ENCODE data around the gene PTPRC.

The PTPRC gene

DNA sequence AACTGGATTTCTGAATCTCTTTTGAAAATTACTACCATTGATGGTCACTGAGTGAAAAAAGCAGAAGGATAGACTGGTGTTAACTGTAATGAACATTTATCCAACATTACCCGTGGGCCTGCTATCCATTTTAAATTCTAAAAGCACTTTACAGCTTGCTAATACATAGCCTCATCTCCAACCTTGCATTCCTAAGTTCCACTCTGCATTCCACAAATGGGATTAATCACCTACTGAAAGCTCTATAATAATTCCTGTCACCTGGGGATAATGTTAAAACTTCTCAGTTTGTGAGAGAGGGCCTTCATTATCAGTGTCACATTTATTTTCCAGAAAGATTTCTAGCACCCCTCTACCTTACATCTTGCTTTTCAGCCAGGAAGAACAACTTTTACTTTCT is 38.2 kb downstream of the PTPRC start:
- DNase-seq: no peak

DNA sequence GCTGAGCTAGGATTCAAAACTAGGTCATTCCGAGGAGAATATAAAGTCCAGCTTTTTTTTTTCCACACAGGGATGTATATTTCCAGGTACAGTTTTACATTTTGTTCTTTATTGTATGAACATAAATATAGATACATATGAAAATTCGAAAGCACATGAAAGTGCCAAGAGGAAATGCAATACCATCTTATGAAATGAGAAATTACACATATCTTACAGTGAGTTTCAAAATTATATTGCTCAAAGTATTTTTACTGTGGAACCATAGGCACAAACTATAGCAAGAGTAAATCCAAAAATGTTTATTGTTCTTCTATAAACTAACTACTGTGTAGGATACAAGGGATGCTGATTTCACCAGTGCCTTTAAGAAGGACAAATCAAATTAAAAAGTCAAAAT is 39.0 kb downstream of the PTPRC start:
- DNase-seq: no peak

DNA sequence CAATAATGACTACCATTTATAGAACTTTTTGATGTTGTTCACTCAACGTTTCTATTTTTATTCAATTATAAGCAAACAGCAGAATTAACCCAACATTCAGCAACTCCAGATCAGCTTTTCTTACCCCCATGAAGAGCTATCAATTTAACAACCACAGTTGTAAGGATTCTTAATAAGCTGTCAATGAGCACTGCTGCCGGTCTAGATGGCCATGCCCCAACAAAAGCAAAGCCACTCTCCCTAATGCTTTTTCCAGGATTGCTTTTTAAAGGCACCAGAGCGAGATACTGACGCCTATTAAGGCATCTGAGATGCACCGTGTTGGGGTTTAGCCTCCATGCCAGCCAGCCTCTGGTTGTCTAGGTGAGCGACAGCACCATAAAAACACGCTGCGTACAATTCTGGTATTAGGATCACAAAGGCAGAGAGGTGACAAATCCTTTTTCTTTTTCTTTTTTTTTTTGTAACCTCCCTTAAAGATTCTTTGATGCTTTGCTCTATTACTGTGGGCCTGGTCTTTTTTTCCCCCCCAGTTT is 39.5 kb downstream of the PTPRC start:
- no peak for DNase-seq

- no peak for DNase-seq
Observed at GRCh38 chr1:198678901-198679329, 40.1 kb downstream of the PTPRC start.

- no peak for DNase-seq
Observed at GRCh38 chr1:198679535-198680173, 40.8 kb downstream of the PTPRC start.

- no peak for DNase-seq
Observed at GRCh38 chr1:198680174-198680875, 41.5 kb downstream of the PTPRC start.

DNA sequence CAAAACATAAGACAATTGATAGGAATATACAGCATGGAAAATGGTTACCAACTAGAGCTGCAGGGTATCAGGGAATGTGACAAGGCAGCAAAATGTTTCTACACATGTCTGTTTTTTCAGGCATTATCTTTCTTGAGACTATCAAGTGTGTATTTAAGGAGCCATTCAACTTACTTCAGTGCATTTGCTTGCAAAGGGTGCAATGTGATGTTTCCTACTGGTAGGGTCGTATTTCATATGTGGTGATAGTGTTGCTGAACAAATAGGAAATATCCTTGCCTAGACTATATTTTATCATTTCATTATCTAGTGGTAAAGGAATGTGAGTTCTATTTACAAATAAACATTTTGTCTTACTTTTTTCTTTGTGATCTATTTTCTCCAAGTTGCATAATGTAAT is 42.4 kb downstream of the PTPRC start:
- no peak for DNase-seq

DNA sequence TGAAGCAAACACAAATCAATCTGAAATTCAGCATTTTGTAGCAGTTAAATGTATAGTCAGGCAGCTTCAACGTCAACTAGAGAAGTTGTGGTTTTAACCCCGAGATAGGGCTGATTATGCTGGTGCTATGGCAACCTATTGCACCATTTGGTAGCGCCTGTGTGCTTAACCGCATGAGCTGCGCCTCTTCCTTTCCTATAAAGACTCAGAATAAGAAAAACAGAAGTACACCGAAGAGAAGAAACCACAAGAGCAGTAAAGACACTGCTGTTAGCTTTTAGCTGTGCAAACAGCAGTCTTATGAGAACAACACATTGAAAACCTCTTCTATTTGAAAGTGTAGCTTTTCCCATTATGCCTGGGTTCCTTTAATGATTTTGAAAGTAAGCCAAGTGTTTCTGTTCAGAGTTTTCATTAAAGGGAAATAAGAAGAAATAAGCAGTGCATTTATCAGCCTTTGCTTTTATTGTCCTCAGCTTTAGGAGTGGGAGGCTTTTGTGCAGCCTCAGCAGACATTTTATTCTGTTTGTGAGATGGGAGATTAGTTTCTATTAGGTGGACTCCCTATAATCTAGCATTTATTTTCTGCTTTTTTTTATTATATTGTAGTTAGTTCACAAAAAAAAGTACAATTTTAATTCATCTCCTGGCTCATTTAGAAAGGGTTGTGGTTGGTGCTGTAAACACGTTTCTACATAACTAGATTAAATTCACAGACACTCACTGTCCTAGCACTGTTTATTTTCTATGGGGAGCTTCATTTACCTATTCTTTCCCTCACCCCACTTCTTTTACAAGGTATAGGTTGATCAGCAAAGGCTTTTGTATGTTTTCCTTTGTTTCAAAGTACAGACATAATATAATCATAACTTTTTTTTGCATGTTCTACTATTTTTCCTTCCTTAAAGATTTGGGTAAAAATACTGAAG is 43.3 kb downstream of the PTPRC start:
- peak; percentile 100 for DNase-seq

DNA sequence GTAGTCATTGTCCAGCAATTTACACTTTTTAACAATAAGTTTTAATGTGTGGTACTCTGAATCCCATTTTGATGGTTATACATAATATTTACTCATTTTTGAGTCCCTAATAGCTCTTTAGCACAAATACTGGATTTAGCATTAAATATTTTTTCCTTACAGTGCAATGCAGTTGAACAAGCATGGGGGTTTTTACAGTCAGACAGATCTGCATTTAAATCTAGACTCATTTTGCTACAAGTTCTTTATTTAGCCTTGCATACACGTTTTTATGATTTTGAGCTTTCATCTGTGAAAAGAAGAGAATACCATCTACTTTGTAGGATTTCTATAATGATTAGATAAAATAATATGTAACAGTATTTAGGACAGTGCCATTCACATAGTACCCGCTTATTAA is 44.0 kb downstream of the PTPRC start:
- DNase-seq: no peak

DNA sequence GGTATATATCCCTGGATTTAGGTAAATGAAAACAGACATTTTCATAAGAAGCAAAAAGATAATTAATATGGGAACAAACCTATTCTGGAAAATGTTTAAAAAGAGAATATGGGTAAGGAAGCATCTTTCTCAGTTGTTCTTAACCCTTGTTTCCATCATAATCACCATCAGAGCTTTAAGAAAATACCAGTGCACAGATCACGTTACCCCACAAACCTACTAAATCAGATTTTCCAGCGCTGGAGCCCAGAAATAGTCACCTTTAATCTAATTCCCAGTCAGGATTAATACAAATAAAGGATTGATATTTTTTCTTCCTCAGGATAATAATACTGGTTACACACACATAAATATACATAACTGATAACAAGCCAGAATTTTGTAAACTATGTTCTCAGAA is 44.6 kb downstream of the PTPRC start:
- DNase-seq: no peak

- DNase-seq: no peak
Observed at GRCh38 chr1:198686069-198686728, 47.4 kb downstream of the PTPRC start.

- DNase-seq: no peak
Observed at GRCh38 chr1:198687429-198687828, 48.6 kb downstream of the PTPRC start.

DNA sequence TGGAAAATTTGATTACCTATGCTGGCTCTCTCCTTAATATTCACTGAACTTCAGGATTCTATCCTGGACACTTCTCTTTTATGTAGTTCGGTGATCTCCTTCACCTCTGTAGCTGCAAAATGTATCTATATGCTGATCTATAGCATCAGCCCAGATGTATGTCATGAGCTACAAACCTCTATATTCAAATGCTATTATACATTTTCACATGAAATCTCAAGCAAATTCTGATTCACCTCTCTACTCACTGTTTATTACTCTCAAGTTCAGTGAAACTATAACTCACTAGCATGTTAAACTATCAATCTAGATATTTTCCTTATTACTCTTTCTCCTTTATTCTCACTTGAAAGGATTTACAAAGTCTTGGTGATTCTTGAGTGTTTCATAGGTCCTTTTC is 52.2 kb downstream of the PTPRC start:
- no peak for DNase-seq

DNA sequence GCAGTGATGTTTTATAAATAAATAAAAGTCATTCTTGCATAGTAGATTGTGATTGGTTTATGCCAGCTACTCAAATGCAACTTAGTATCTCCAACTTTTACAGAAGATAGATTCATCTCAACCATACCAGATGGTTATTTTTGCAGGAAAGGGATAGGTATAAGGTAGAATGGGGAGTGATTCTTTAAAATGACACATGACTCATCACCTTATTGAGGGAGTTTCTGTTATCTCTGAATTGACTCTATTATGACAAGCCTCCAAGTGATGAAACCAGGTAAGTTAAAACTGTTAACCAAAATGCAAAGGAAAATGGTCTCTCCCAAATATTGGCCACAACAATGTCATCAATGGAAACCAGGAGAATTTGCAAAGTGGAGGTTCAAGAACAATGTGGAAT is 54.5 kb downstream of the PTPRC start:
- no peak for DNase-seq

- no peak for DNase-seq
Observed at GRCh38 chr1:198694542-198694941, 55.7 kb downstream of the PTPRC start.

DNA sequence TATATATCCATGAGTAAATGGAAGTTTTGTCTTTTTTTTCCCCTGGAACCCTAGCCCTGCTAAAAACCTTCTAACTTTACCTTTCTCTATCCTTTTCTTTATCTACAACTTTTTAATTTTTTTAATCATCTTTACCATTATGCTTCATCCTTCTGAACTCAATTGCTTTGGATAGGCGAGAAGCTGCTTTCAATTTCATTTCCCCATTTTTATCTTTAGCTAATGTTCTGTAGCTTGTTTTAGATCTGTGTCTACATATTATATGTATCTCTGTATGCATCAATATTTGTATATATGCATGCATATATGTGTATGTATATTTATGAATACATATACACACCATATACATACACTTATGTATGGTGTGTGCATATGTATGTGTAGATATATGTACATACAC is 57.4 kb downstream of the PTPRC start:
- no peak for DNase-seq

- DNase-seq: no peak
Observed at GRCh38 chr1:198699167-198700015, 60.6 kb downstream of the PTPRC start.

- no peak for DNase-seq
Observed at GRCh38 chr1:198700016-198700392, 61.2 kb downstream of the PTPRC start.

- DNase-seq: no peak
Observed at GRCh38 chr1:198700396-198700795, 61.6 kb downstream of the PTPRC start.

- DNase-seq: no peak
Observed at GRCh38 chr1:198701250-198701649, 62.4 kb downstream of the PTPRC start.

- no peak for DNase-seq
Observed at GRCh38 chr1:198701766-198702539, 63.1 kb downstream of the PTPRC start.

Data from SIG-M5 (cell line).